Measurements from ENCODE around the gene F5.

DNA sequence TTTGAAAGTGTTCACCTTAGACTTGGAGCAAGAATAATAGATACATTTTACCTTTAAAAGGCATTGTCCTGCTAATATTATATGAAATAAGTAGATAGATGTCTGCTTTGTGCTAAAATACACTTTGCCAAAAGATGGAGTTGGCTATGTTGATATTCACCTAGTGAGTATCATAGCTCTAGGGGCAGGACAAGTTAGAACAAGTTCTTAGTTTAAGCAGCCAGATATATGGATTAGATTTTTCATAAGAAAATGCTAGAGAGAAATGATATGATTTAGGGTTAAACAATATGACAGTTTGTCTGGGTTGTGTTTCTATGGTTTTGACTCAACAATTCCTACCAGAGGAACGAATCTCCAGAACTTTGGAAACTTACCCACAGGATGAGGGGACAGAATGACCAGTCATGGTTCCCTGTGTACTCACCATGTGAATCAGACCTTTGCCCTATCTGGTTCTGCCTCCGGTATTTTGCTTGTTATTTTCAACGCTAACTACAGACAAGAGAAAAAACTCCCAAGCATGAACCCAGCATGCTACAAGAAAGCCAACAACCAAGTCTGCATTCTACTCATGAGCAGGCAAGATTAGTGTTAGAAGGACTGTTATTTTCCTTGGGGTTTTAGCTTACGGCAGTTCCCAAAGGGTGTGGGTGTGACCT is 1.7 kb downstream of the F5 start:
- TF ChIP-seq, protein P1, sequence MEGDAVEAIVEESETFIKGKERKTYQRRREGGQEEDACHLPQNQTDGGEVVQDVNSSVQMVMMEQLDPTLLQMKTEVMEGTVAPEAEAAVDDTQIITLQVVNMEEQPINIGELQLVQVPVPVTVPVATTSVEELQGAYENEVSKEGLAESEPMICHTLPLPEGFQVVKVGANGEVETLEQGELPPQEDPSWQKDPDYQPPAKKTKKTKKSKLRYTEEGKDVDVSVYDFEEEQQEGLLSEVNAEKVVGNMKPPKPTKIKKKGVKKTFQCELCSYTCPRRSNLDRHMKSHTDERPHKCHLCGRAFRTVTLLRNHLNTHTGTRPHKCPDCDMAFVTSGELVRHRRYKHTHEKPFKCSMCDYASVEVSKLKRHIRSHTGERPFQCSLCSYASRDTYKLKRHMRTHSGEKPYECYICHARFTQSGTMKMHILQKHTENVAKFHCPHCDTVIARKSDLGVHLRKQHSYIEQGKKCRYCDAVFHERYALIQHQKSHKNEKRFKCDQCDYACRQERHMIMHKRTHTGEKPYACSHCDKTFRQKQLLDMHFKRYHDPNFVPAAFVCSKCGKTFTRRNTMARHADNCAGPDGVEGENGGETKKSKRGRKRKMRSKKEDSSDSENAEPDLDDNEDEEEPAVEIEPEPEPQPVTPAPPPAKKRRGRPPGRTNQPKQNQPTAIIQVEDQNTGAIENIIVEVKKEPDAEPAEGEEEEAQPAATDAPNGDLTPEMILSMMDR (IDR thresholded peaks at IDR 0.05): no peak
- TF ChIP-seq POLR2A (IDR thresholded peaks at IDR 0.05) (no peak), POLR2AphosphoS5 (IDR thresholded peaks at IDR 0.05) (no peak), EP300 (IDR thresholded peaks at IDR 0.05; ENCODE audit: low read depth) (no peak)
